IMR-90 (cell line): Measurements from ENCODE around the gene RAB31. TPM values are rescaled to one million over a fixed set of nuclear protein-coding genes. Genes with fewer than 3 reads are reported as not detected.

Experiments
- ATAC-seq: fragments of 200-7000 bp; cut with Tn5 transposase; 2 replicates; pipeline ENCODE4 v1.9.1; 2020; ENCODE audit warnings: low read depth, mild to moderate bottlenecking, moderate library complexity
- BruUV-seq: library from RNA; stranded (reverse); fragments of 400-500 nt; replicated peaks from 2 replicates; lab custom pipeline; 2021; lab: Mats Ljungman, UMichigan
- CTCF ChIA-PET: fragments of 300-600 bp; formaldehyde crosslinking; extraction: SDS; loops from one replicate; lab custom pipeline; 2021; ENCODE audit warnings: antibody characterized with exemption; lab: Yijun Ruan, JAX
- POLR2A ChIA-PET: fragments of 300-600 bp; sonication (Branson Sonifier 250); formaldehyde crosslinking; loops from one replicate; lab custom pipeline; 2022; ENCODE audit warnings: antibody characterized with exemption; ENCODE audit not compliant: unreplicated experiment; lab: Charles Lee
- DNase-seq: peaks from one replicate; pipeline ENCODE4 v3.0.0; 2013
- H2AFZ ChIP-seq: replicated peaks from 2 replicates; pipeline ENCODE3; 2013; ENCODE audit warnings: low read length, mild to moderate bottlenecking; ENCODE audit not compliant: poor library complexity
- H2AK5ac ChIP-seq: 2 replicates; pipeline ENCODE4 v1.6.1; 2013; ENCODE audit warnings: low read depth, low read length, inconsistent platforms
- H2AK9ac ChIP-seq: replicated peaks from 2 replicates; pipeline ENCODE3; 2013; ENCODE audit warnings: mild to moderate bottlenecking, low read depth, low read length, moderate library complexity; ENCODE audit not compliant: poor library complexity
- H2BK120ac ChIP-seq: 2 replicates; pipeline ENCODE4 v1.6.1; 2013; ENCODE audit warnings: low read depth, low read length, inconsistent platforms
- H2BK15ac ChIP-seq: 3 replicates; pipeline ENCODE4 v1.6.1; 2013; ENCODE audit warnings: low read depth, low read length, inconsistent platforms
- H2BK20ac ChIP-seq: 2 replicates; pipeline ENCODE4 v1.6.1; 2013; ENCODE audit warnings: low read depth, mild to moderate bottlenecking, inconsistent platforms, low read length, moderate library complexity
- H2BK5ac ChIP-seq: 2 replicates; pipeline ENCODE4 v1.6.1; 2013; ENCODE audit warnings: mild to moderate bottlenecking, low read depth, low read length, inconsistent platforms; ENCODE audit not compliant: poor library complexity, severe bottlenecking
- H3K14ac ChIP-seq: replicated peaks from 2 replicates; pipeline ENCODE4 v1.6.1; 2013; ENCODE audit warnings: low read depth, low read length, inconsistent platforms
- H3K18ac ChIP-seq: 2 replicates; pipeline ENCODE4 v1.6.1; 2013; ENCODE audit warnings: low read depth, low read length, control low read depth
- H3K23ac ChIP-seq: 2 replicates; pipeline ENCODE4 v1.6.1; 2013; ENCODE audit warnings: low read depth, low read length, inconsistent platforms
- H3K27ac ChIP-seq: 2 replicates; pipeline ENCODE4 v1.5.1; 2013; ENCODE audit warnings: mild to moderate bottlenecking, control low read depth, low read length; ENCODE audit not compliant: insufficient read depth
- H3K27me3 ChIP-seq: 2 replicates; pipeline ENCODE4 v1.6.1; 2013; ENCODE audit warnings: low read length; ENCODE audit not compliant: control insufficient read depth, insufficient read depth
- H3K36me3 ChIP-seq: 2 replicates; pipeline ENCODE4 v1.6.1; 2013; ENCODE audit warnings: low read length, mixed read lengths; ENCODE audit not compliant: control insufficient read depth, insufficient read depth
- H3K4ac ChIP-seq: 2 replicates; pipeline ENCODE4 v1.6.1; 2013; ENCODE audit warnings: low read depth, low read length, inconsistent platforms
- H3K4me1 ChIP-seq: 2 replicates; pipeline ENCODE4 v1.6.1; 2013; ENCODE audit warnings: low read length, mixed read lengths; ENCODE audit not compliant: control insufficient read depth, insufficient read depth
- H3K4me2 ChIP-seq: 2 replicates; pipeline ENCODE4 v1.6.1; 2013; ENCODE audit warnings: low read depth, mild to moderate bottlenecking, control low read depth, low read length, moderate library complexity
- H3K4me3 ChIP-seq: 2 replicates; pipeline ENCODE4 v1.5.1; 2013; ENCODE audit warnings: low read depth, mild to moderate bottlenecking, control low read depth, low read length, moderate library complexity; ENCODE audit not compliant: insufficient read depth
- H3K56ac ChIP-seq: 2 replicates; pipeline ENCODE4 v1.6.1; 2013; ENCODE audit warnings: low read length, inconsistent platforms; ENCODE audit not compliant: insufficient read depth; ENCODE audit errors: extremely low read depth
- H3K79me1 ChIP-seq, 2 experiments: 2 replicates each; pipeline ENCODE4 v1.6.1; 2013; ENCODE audit warnings: low read length in 2 of 2, inconsistent platforms in 1 of 2, low read depth in 1 of 2
- H3K9ac ChIP-seq: 2 replicates; pipeline ENCODE4 v1.6.1; 2013; ENCODE audit warnings: low read depth, low read length, control low read depth
- H3K9me1 ChIP-seq: 2 replicates; pipeline ENCODE4 v1.6.1; 2013; ENCODE audit warnings: low read length, inconsistent platforms; ENCODE audit not compliant: insufficient read depth
- H3K9me3 ChIP-seq: 2 replicates; pipeline ENCODE4 v1.6.1; 2013; ENCODE audit warnings: low read length; ENCODE audit not compliant: control insufficient read depth, insufficient read depth
- H4K20me1 ChIP-seq: 2 replicates; pipeline ENCODE4 v1.6.1; 2013; ENCODE audit warnings: low read length, inconsistent platforms; ENCODE audit not compliant: insufficient read depth
- H4K5ac ChIP-seq: 2 replicates; pipeline ENCODE4 v1.6.1; 2013; ENCODE audit warnings: mild to moderate bottlenecking, low read depth, low read length, control low read depth
- H4K8ac ChIP-seq, 2 experiments: 2 replicates each; pipeline ENCODE4 v1.6.1; 2013; ENCODE audit warnings: low read depth in 2 of 2, low read length in 2 of 2, control low read depth in 1 of 2, inconsistent platforms in 1 of 2
- H4K91ac ChIP-seq: 2 replicates; pipeline ENCODE4 v1.6.1; 2013; ENCODE audit warnings: low read depth, low read length, inconsistent platforms; ENCODE audit not compliant: insufficient read depth
- BHLHE40 ChIP-seq: fragments of 150-350 bp; IDR thresholded peaks from 2 replicates; pipeline ENCODE4 v1.6.1; 2016; ENCODE audit warnings: mild to moderate bottlenecking, low read depth, low read length
- CEBPB ChIP-seq: IDR thresholded peaks from 2 replicates; pipeline ENCODE4 v1.6.1; 2012; ENCODE audit warnings: low read depth, low read length, improper control_type of control experiment
- FOS ChIP-seq: fragments of 150-350 bp; IDR thresholded peaks from 2 replicates; pipeline ENCODE4 v1.6.1; 2016; ENCODE audit warnings: low read depth, low read length
- POLR2A ChIP-seq: IDR thresholded peaks from 2 replicates; pipeline ENCODE4 v1.6.1; 2012; ENCODE audit warnings: mild to moderate bottlenecking, low read depth, low read length
- WGBS, 2 experiments: methylation state at CpG; one replicate each; pipeline versions ENCODE4 v1.1.5 to v1.1.7; 2013; ENCODE audit warnings: missing lambda C conversion rate in 2 of 2; ENCODE audit not compliant: insufficient read length in 1 of 2; ENCODE audit errors: extremely low coverage in 2 of 2; 5-methylcytosine and 5-hydroxymethylcytosine counted together
- dilution Hi-C: fragments of 300-500 bp; cut with HindIII; formaldehyde crosslinking; loops from one replicate; pipeline ENCODE4 v1.14.3; 2018; ENCODE audit warnings: low sequenced_read_pairs; ENCODE audit not compliant: unreplicated experiment
- in situ Hi-C: fragments of 300-500 bp; cut with MboI; formaldehyde crosslinking; loops from 3 replicates; pipeline ENCODE4 v1.14.3; 2019; ENCODE audit warnings: low sequenced_read_pairs, inconsistent platforms, mixed read lengths
- intact Hi-C: fragments of 100-400 bp; cut with micrococcal nuclease; formaldehyde crosslinking; loops from 2 replicates; pipeline ENCODE4 v1.10.0; 2022
- polyA plus RNA-seq, 3 experiments: library from polyadenylated mRNA; depleted of rRNA; stranded (reverse); fragments of >200 nt; gene quantifications; 2 replicates each; pipeline ENCODE4 v1.2.3, GENCODE V29; 2012; ENCODE audit warnings: low replicate concordance in 1 of 3
- total RNA-seq: library from RNA; depleted of rRNA; stranded (reverse); fragments of >200 nt; gene quantifications from 2 replicates; pipeline ENCODE4 v1.2.3, GENCODE V29; 2012

Gene RAB31
- total and polyA plus RNA-seq, 2 of the 4 experiments (the other 2 are of a cell fraction): 13.8 to 26.9 TPM

DNA sequence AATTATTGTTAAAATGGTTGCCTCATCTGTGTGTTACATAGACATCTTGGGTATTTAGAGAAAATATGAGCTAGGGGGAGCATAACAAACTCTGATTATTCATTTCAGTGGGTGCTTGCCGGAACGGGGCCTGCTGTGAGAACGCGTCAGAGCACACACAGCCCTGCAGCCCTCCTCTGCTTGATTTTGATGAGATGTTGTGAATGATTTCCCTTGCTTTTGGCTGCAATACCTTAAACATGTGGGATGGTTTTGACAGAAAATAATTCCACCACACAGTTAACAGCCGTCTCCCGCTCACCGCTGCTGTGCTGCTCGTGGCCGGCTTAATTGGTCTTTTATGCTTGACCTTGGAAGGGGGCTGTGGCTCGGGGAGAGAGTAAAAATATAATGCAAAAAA lies 127.7 kb downstream of the RAB31 start:
- Histone ChIP-seq H3K9me1 (no peaks in the 10 kb centered on the region; the same call in 1 of the 2 replicates), H3K56ac (no peak overlapping the region), H4K91ac (no peak overlapping the region), H3K18ac (no peak overlapping the region), H3K27ac (no peak overlapping the region), H2BK120ac (no peak overlapping the region), H4K8ac (no peak overlapping the region), H3K14ac (no peak overlapping the region), H2AFZ (no peak overlapping the region), H3K4ac (no peak overlapping the region), H3K23ac (no peak overlapping the region), H2AK9ac (no peak overlapping the region), H4K5ac (no peak overlapping the region), H2BK5ac (no peak overlapping the region), H3K4me1 (no peaks in the 10 kb centered on the region), H4K20me1 (no peaks in the 10 kb centered on the region), H3K4me2 (no peak overlapping the region), H3K79me1 (peaks cover 12 to 27% of the 10 kb centered on the region in 2 experiments), H2BK20ac (no peak overlapping the region), H2AK5ac (no peak overlapping the region), H3K36me3 (0 out of 2 replicates have a peak, but pooled peaks cover 5% of the 10 kb centered on the region), H2BK15ac (no peak overlapping the region), H3K4me3 (no peak overlapping the region), H3K9ac (no peak overlapping the region), H3K27me3 (no peaks in the 10 kb centered on the region), H3K9me3 (no peaks in the 10 kb centered on the region)
- WGBS, 2 experiments: no CpG with 5 or more reads among the region's 10 CpGs
- in situ Hi-C loops (no loop called here), dilution Hi-C loops (no loop called here), intact Hi-C loops (no loop called here)
- BruUV-seq: no TSS peak
- ATAC-seq (no peak; the same call in 1 of the 2 replicates), DNase-seq (no peak)
- POLR2A ChIA-PET: no interaction called here
- CTCF ChIA-PET: no interaction called here
- TF ChIP-seq BHLHE40 (no peak), FOS (no peak), CEBPB (no peak), POLR2A (no peak)
